GM19023 (cell line): ENCODE data around the gene ALOX12B.

Experiments used
- ATAC-seq: cut with Tn5 transposase; IDR thresholded peaks from one replicate; pipeline ENCODE4 v1.9.1; 2021; ENCODE audit warnings: mild to moderate bottlenecking, moderate library complexity; ENCODE audit not compliant: unreplicated experiment

The ALOX12B gene

GRCh38 chr17:8087075-8087951, at the start of gene ALOX12B:
Gene ALOX12B (minus strand): TSS chr17:8087716. CDS start chr17:8087442, 274 bp downstream.
- no peak for ATAC-seq

GRCh38 chr17:8133941-8134340, 46.4 kb upstream of the ALOX12B start:
- ATAC-seq, result no peak

GRCh38 chr17:8133399-8133798, 45.9 kb upstream of the ALOX12B start:
- no peak for ATAC-seq

- ATAC-seq, result no peak
Measured at GRCh38 chr17:8131844-8132441, 44.4 kb upstream of the ALOX12B start.

- ATAC-seq, result no peak
Measured at GRCh38 chr17:8128125-8128784, 40.7 kb upstream of the ALOX12B start.

GRCh38 chr17:8126491-8127066, 39.1 kb upstream of the ALOX12B start:
- ATAC-seq, result no peak

- no peak for ATAC-seq
Measured at GRCh38 chr17:8125947-8126490, 38.5 kb upstream of the ALOX12B start.

GRCh38 chr17:8125154-8125946, 37.8 kb upstream of the ALOX12B start:
- ATAC-seq, result no peak

- ATAC-seq, result no peak
Measured at GRCh38 chr17:8124350-8125153, 37.0 kb upstream of the ALOX12B start.

- no peak for ATAC-seq
Measured at GRCh38 chr17:8123695-8124349, 36.3 kb upstream of the ALOX12B start, which contains the start of gene HES7. Gene HES7 (minus strand): TSS chr17:8124106. CDS start chr17:8124084, 22 bp downstream.

GRCh38 chr17:8122924-8123694, 35.6 kb upstream of the ALOX12B start:
- no peak for ATAC-seq

- no peak for ATAC-seq
Measured at GRCh38 chr17:8122422-8122923, 35.0 kb upstream of the ALOX12B start.

- ATAC-seq, result no peak
Measured at GRCh38 chr17:8121681-8122421, 34.3 kb upstream of the ALOX12B start.

- ATAC-seq, result no peak
Measured at GRCh38 chr17:8121407-8121680, 33.8 kb upstream of the ALOX12B start.

- no peak for ATAC-seq
Measured at GRCh38 chr17:8120520-8121406, 33.2 kb upstream of the ALOX12B start.
